ENCODE measurements around the gene RAD51AP2.

DNA sequence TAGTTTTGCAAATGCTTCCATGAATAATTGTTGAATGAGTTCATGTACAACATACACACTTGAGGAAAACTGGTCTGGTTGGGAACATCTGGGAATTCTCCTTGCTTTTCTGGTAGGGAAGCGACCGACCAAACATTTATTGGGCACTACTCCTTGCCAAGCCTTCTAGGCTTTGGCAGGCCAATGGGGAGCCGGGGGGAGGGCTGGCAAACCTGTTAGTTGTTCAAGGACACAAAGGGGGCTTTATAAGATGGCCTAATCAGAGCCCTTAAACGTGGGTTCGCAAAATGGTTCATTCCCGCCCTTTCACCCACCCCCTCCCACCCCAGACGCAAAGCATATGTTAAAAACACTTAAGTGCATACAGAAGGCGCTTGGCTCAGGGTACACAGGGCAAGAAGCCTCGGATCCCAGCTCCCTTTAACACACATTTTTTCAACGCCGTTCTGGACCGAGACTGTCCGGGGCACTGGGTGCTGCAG is 21.4 kb upstream of the RAD51AP2 start:
- TF ChIP-seq CTCF (IDR thresholded peaks at IDR 0.05; ENCODE audit: low read length) (no peak), EZH2 (IDR thresholded peaks at IDR 0.05; ENCODE audit: borderline replicate concordance, low read length) (no peak)
